CD1c-positive myeloid dendritic cell (primary cell): ENCODE results near the gene B3GNT7.
"Not testable (repeated sequence)": the region's sequence is repeated elsewhere in the genome, so short reads cannot be mapped to it uniquely, and the experiment has no call there.

Source experiments
- DNase-seq: peaks from one replicate; pipeline ENCODE4 v3.0.0-alpha.2; 2016; ENCODE audit errors: extremely low spot score

B3GNT7 gene

GRCh38 chr2:231400681-231401080, 5.2 kb downstream of the B3GNT7 start:
- not testable (repeated sequence) for DNase-seq

GRCh38 chr2:231401101-231401500, 5.6 kb downstream of the B3GNT7 start:
- DNase-seq = not testable (repeated sequence)

- DNase-seq = not testable (repeated sequence)
Observed at GRCh38 chr2:231403421-231404182, 8.1 kb downstream of the B3GNT7 start.

- DNase-seq = not testable (repeated sequence)
Observed at GRCh38 chr2:231404183-231404578, 8.7 kb downstream of the B3GNT7 start.

- DNase-seq = not testable (repeated sequence)
Observed at GRCh38 chr2:231405601-231406367, 10.3 kb downstream of the B3GNT7 start.

- not testable (repeated sequence) for DNase-seq
Observed at GRCh38 chr2:231407686-231408085, 12.2 kb downstream of the B3GNT7 start.

- DNase-seq = not testable (repeated sequence)
Observed at GRCh38 chr2:231408304-231408703, 12.8 kb downstream of the B3GNT7 start.

GRCh38 chr2:231409776-231410175, 14.3 kb downstream of the B3GNT7 start:
- no peak for DNase-seq

GRCh38 chr2:231410293-231411004, 14.9 kb downstream of the B3GNT7 start:
- DNase-seq = no peak

GRCh38 chr2:231411237-231411636, 15.7 kb downstream of the B3GNT7 start:
- no peak for DNase-seq

GRCh38 chr2:231411831-231412617, 16.5 kb downstream of the B3GNT7 start:
- DNase-seq = peak; percentile 85

GRCh38 chr2:231412618-231412963, 17.1 kb downstream of the B3GNT7 start:
- DNase-seq = no peak

GRCh38 chr2:231413456-231413855, 17.9 kb downstream of the B3GNT7 start:
- no peak for DNase-seq

GRCh38 chr2:231413921-231414476, 18.5 kb downstream of the B3GNT7 start:
- DNase-seq = no peak

GRCh38 chr2:231415029-231415428, 19.5 kb downstream of the B3GNT7 start:
- DNase-seq = no peak

- no peak for DNase-seq
Observed at GRCh38 chr2:231418820-231419640, 23.5 kb downstream of the B3GNT7 start.

- no peak for DNase-seq
Observed at GRCh38 chr2:231421051-231421580, 25.6 kb downstream of the B3GNT7 start.

- no peak for DNase-seq
Observed at GRCh38 chr2:231422056-231422455, 26.5 kb downstream of the B3GNT7 start.

GRCh38 chr2:231423176-231423575, 27.7 kb downstream of the B3GNT7 start:
- DNase-seq = no peak

GRCh38 chr2:231425291-231425810, 29.8 kb downstream of the B3GNT7 start:
- no peak for DNase-seq
